CD14-positive monocyte (primary cell): ENCODE data around the gene PFKFB4. TPM values are rescaled to one million over a fixed set of nuclear protein-coding genes. Genes with fewer than 3 reads are reported as not detected.
"Not testable (repeated sequence)": the region's sequence is repeated elsewhere in the genome, so short reads cannot be mapped to it uniquely, and the experiment has no call there.

Experiments used
- DNase-seq, 3 donors: peaks; one replicate each; pipeline ENCODE4 v3.0.0-alpha.2; 2011 to 2022
- H2AFZ ChIP-seq: 2 replicates; pipeline ENCODE4 v1.6.0; 2012; ENCODE audit warnings: mild to moderate bottlenecking, low read depth, low read length, inconsistent platforms; ENCODE audit not compliant: insufficient read depth, poor library complexity, severe bottlenecking
- H3K27ac ChIP-seq, 2 donors: 1 replicate in 1 of 2; 2 replicates in 1 of 2; pipeline ENCODE4 v1.5.1; 2012 to 2013; ENCODE audit warnings: low read length in 2 of 2, control low read depth in 1 of 2, inconsistent platforms in 1 of 2, low read depth in 1 of 2, mild to moderate bottlenecking in 1 of 2
- H3K27me3 ChIP-seq, 2 donors: one replicate each; pipeline versions ENCODE4 v1.6.0 to v1.6.1; 2011 to 2013; ENCODE audit warnings: low read length in 2 of 2; ENCODE audit not compliant: control insufficient read depth in 2 of 2, insufficient read depth in 2 of 2
- H3K36me3 ChIP-seq, 2 donors: replicated peaks in 1 of 2; 1 replicate in 1 of 2; 2 replicates in 1 of 2; pipeline versions ENCODE4 v1.5.1 to v1.6.1; 2012 to 2013; ENCODE audit warnings: low read length in 2 of 2, control low read depth in 1 of 2, inconsistent platforms in 1 of 2, mild to moderate bottlenecking in 1 of 2; ENCODE audit not compliant: insufficient read depth in 2 of 2, control insufficient read depth in 1 of 2
- H3K4me1 ChIP-seq, 2 donors: 1 replicate in 1 of 2; 2 replicates in 1 of 2; pipeline versions ENCODE4 v1.5.1 to v1.6.1; 2012 to 2013; ENCODE audit warnings: low read length in 2 of 2, control low read depth in 1 of 2, inconsistent platforms in 1 of 2, mild to moderate bottlenecking in 1 of 2, moderate library complexity in 1 of 2; ENCODE audit not compliant: insufficient read depth in 2 of 2, control insufficient read depth in 1 of 2
- H3K4me2 ChIP-seq: replicated peaks from 2 replicates; pipeline ENCODE3; 2012; ENCODE audit warnings: low read length, moderate library complexity, mild to moderate bottlenecking; ENCODE audit not compliant: poor library complexity, severe bottlenecking; ENCODE audit errors: extremely low read depth
- H3K4me3 ChIP-seq, 3 experiments: fragments of 200-600 bp in 1 of 3; sonication (generic) in 1 of 3; replicated peaks in 1 of 3; 1 replicate in 2 of 3; 2 replicates in 1 of 3; pipeline ENCODE4 v1.5.1; 2011 to 2013; ENCODE audit warnings: low read length in 3 of 3, mild to moderate bottlenecking in 3 of 3, control low read depth in 2 of 3, low read depth in 2 of 3, inconsistent platforms in 1 of 3, moderate library complexity in 1 of 3
- H3K79me2 ChIP-seq: 2 replicates; pipeline ENCODE4 v1.6.0; 2012; ENCODE audit warnings: mild to moderate bottlenecking, control low read depth, inconsistent platforms, low read length, moderate library complexity; ENCODE audit not compliant: insufficient read depth
- H3K9ac ChIP-seq: 2 replicates; pipeline ENCODE4 v1.6.0; 2017; ENCODE audit warnings: low read length, mild to moderate bottlenecking; ENCODE audit not compliant: insufficient read depth, poor library complexity, severe bottlenecking
- H3K9me3 ChIP-seq, 2 donors: replicated peaks in 1 of 2; 1 replicate in 1 of 2; 2 replicates in 1 of 2; pipeline versions ENCODE4 v1.5.1 to v1.6.1; 2012 to 2013; ENCODE audit warnings: low read length in 2 of 2, control low read depth in 1 of 2; ENCODE audit not compliant: control insufficient read depth in 1 of 2, insufficient read depth in 1 of 2
- H4K20me1 ChIP-seq: 2 replicates; pipeline ENCODE4 v1.6.0; 2012; ENCODE audit warnings: mild to moderate bottlenecking, low read length, control low read depth, moderate library complexity; ENCODE audit not compliant: insufficient read depth
- H3K27ac Mint-ChIP-seq, 7 donors: one replicate each; pipeline ENCODE4 v1.8.0; 2020; ENCODE audit warnings: mild to moderate bottlenecking in 7 of 7, mixed read lengths in 7 of 7, moderate library complexity in 6 of 7, inconsistent platforms in 2 of 7
- H3K27me3 Mint-ChIP-seq, 3 donors: one replicate each; pipeline ENCODE4 v1.8.0; 2021 to 2022; ENCODE audit warnings: low read depth in 3 of 3, mild to moderate bottlenecking in 3 of 3, mixed read lengths in 3 of 3, moderate library complexity in 3 of 3, inconsistent platforms in 1 of 3
- H3K36me3 Mint-ChIP-seq, 2 donors: one replicate each; pipeline ENCODE4 v1.8.0; 2020; ENCODE audit warnings: mixed read lengths in 2 of 2, inconsistent platforms in 1 of 2, mild to moderate bottlenecking in 1 of 2
- H3K4me1 Mint-ChIP-seq: one replicate; pipeline ENCODE4 v1.8.0; 2020; ENCODE audit warnings: mild to moderate bottlenecking, mixed read lengths
- H3K4me3 Mint-ChIP-seq, 2 donors: one replicate each; pipeline ENCODE4 v1.8.0; 2020; ENCODE audit warnings: mild to moderate bottlenecking in 2 of 2, mixed read lengths in 2 of 2, moderate library complexity in 1 of 2
- H3K9me3 Mint-ChIP-seq, 7 donors: one replicate each; pipeline ENCODE4 v1.8.0; 2020 to 2022; ENCODE audit warnings: mixed read lengths in 7 of 7, mild to moderate bottlenecking in 6 of 7, moderate library complexity in 6 of 7, inconsistent platforms in 2 of 7
- CTCF ChIP-seq: fragments of 200-600 bp; IDR thresholded peaks from one replicate; pipeline ENCODE4 v1.8.0; 2022; ENCODE audit warnings: antibody characterized with exemption, mild to moderate bottlenecking
- WGBS: methylation state at CpG from one replicate; pipeline ENCODE4 v1.1.5; 2013; ENCODE audit warnings: missing lambda C conversion rate; ENCODE audit not compliant: insufficient coverage; 5-methylcytosine and 5-hydroxymethylcytosine counted together
- intact Hi-C, 2 donors: fragments of 100-400 bp; cut with micrococcal nuclease; formaldehyde crosslinking; loops; one replicate each; pipeline versions ENCODE4 v1.15.0 to v1.15.1; 2023
- polyA plus RNA-seq, 3 donors: library from polyadenylated mRNA; depleted of rRNA in 1 of 3; unstranded in 2 of 3; stranded (reverse) in 1 of 3; fragments of 300-500 nt in 2 of 3; fragments of >200 nt in 1 of 3; fragmentation: Illumina TruSeq in 2 of 3; gene quantifications; 1 replicate in 2 of 3; 2 replicates in 1 of 3; pipeline ENCODE4 v1.2.3, GENCODE V29; 2012 to 2021

PFKFB4 gene
- polyA plus RNA-seq, 3 donors = 32.2 to 44.9 (median 34.9) TPM

GRCh38 chr3:48553361-48553760, 3.2 kb downstream of the PFKFB4 start:
- Mint-ChIP-seq H3K9me3 (no peaks in the 10 kb centered on the region), H3K27me3 (peaks cover 0 to 2% (median 0%) of the 10 kb centered on the region in 3 donors), H3K27ac (peak overlapping the region; percentile 75 to 88 (median 83)), H3K4me1 (peaks cover 77% of the 10 kb centered on the region), H3K36me3 (peaks cover 34 to 58% of the 10 kb centered on the region in 2 donors), H3K4me3 (peak overlapping the region; percentile 48 to 77)
- peak in 1 of 3 donors; percentile 59 for DNase-seq
- Histone ChIP-seq H3K4me1 (peaks cover 85 to 91% of the 10 kb centered on the region in 2 donors), H4K20me1 (peaks cover 14% of the 10 kb centered on the region), H3K27ac (peak overlapping the region; percentile 49 to 77), H3K9ac (no peak overlapping the region), H3K36me3 (peaks cover 11 to 21% of the 10 kb centered on the region in 2 donors), H2AFZ (peak overlapping the region; percentile 52), H3K27me3 (no peaks in the 10 kb centered on the region), H3K4me2 (peak overlapping the region; percentile 60), H3K9me3 (no peaks in the 10 kb centered on the region), H3K4me3 (peak overlapping the region in 1 of 3 experiments; percentile 55), H3K79me2 (peaks cover 67% of the 10 kb centered on the region)
- WGBS = 0% methylated on average over 3 of the region's 5 CpGs
- intact Hi-C loops = loop anchor here in 1 of 2 donors (10.0 kb wide), 1 partner anchor 131 kb away; the partner anchor contains the start of gene NCKIPSD
- TF ChIP-seq CTCF = no peak

GRCh38 chr3:48552111-48552951, 4.3 kb downstream of the PFKFB4 start:
- no peak overlapping the region for H3K9ac ChIP-seq
- H3K36me3 ChIP-seq = peaks cover 19 to 30% of the 10 kb centered on the region in 2 donors
- peak overlapping the region; percentile 49 to 77 for H3K27ac ChIP-seq
- H3K27ac Mint-ChIP-seq = peak overlapping the region; percentile 66 to 88 (median 82)
- H3K27me3 ChIP-seq = no peaks in the 10 kb centered on the region
- intact Hi-C loops = loop anchor here in 1 of 2 donors (10.0 kb wide), 1 partner anchor 132 kb away; the partner anchor contains the start of gene NCKIPSD
- H3K36me3 Mint-ChIP-seq = peaks cover 41 to 68% of the 10 kb centered on the region in 2 donors
- peaks cover 69% of the 10 kb centered on the region for H3K4me1 Mint-ChIP-seq
- no peak overlapping the region for H2AFZ ChIP-seq
- no peak for TF ChIP-seq CTCF
- DNase-seq = no peak
- no peaks in the 10 kb centered on the region for H3K9me3 ChIP-seq
- peak overlapping the region; percentile 60 for H3K4me2 ChIP-seq
- H3K27me3 Mint-ChIP-seq = peaks cover 0 to 2% (median 0%) of the 10 kb centered on the region in 3 donors
- WGBS = 90% methylated on average over 14 of the region's 14 CpGs
- peaks cover 75 to 81% of the 10 kb centered on the region in 2 donors for H3K4me1 ChIP-seq
- H3K4me3 Mint-ChIP-seq = no peak overlapping the region
- H4K20me1 ChIP-seq = peaks cover 14% of the 10 kb centered on the region
- H3K4me3 ChIP-seq = peak overlapping the region in 1 of 3 experiments; percentile 15
- peaks cover 67% of the 10 kb centered on the region for H3K79me2 ChIP-seq
- no peaks in the 10 kb centered on the region for H3K9me3 Mint-ChIP-seq

GRCh38 chr3:48551651-48552050, 5.0 kb downstream of the PFKFB4 start:
- Histone ChIP-seq H3K36me3 (peaks cover 26 to 37% of the 10 kb centered on the region in 2 donors), H3K27ac (peak overlapping the region in 1 of 2 donors; percentile 77), H3K4me1 (peaks cover 70 to 77% of the 10 kb centered on the region in 2 donors), H3K79me2 (peaks cover 67% of the 10 kb centered on the region), H4K20me1 (peaks cover 14% of the 10 kb centered on the region)
- intact Hi-C loops = loop anchor here in 1 of 2 donors (10.0 kb wide), 1 partner anchor 133 kb away; the partner anchor contains the start of gene NCKIPSD
- not testable (repeated sequence) for H3K27me3 ChIP-seq, H2AFZ ChIP-seq, DNase-seq, H3K4me3 Mint-ChIP-seq, H3K9me3 ChIP-seq, H3K9me3 Mint-ChIP-seq, H3K27ac Mint-ChIP-seq, H3K4me2 ChIP-seq, H3K27me3 Mint-ChIP-seq, H3K4me3 ChIP-seq, H3K9ac ChIP-seq
- WGBS = 92% methylated on average over 6 of the region's 7 CpGs
- Mint-ChIP-seq H3K36me3 (peaks cover 48 to 75% of the 10 kb centered on the region in 2 donors), H3K4me1 (peaks cover 70% of the 10 kb centered on the region)
